Right atrium auricular region (tissue), 2 donors: ENCODE results near the gene FAF2. TPM values are rescaled to one million over a fixed set of nuclear protein-coding genes. Genes with fewer than 3 reads are reported as not detected.
A peak's percentile ranks its signal among the peaks of the same experiment; 100 is the strongest.

ENCODE experiments used
- DNase-seq: peaks from one replicate; pipeline ENCODE4 v3.0.0-alpha.2; 2019; ENCODE audit warnings: low spot score
- H3K27ac ChIP-seq, 2 donors: fragments of 200-600 bp; sonication (generic); 1 replicate in 1 of 2; 2 replicates in 1 of 2; pipeline ENCODE4 v1.5.1; 2016 to 2019
- H3K27me3 ChIP-seq, 2 donors: fragments of 200-600 bp; sonication (generic); one replicate each; pipeline versions ENCODE4 v1.5.1 to v1.6.0; 2017 to 2019
- H3K36me3 ChIP-seq: fragments of 200-600 bp; sonication (generic); one replicate; pipeline ENCODE4 v1.5.1; 2016
- H3K4me1 ChIP-seq, 2 donors: fragments of 200-600 bp; sonication (generic); one replicate each; pipeline versions ENCODE4 v1.5.1 to v1.6.0; 2017 to 2019
- H3K4me3 ChIP-seq, 2 donors: fragments of 200-600 bp; sonication (generic); 1 replicate in 1 of 2; 2 replicates in 1 of 2; pipeline ENCODE4 v1.5.1; 2017 to 2019; ENCODE audit warnings: mild to moderate bottlenecking in 1 of 2, moderate library complexity in 1 of 2
- H3K9me3 ChIP-seq, 2 donors: fragments of 200-600 bp; sonication (generic); one replicate each; pipeline ENCODE4 v1.5.1; 2019
- CTCF ChIP-seq, 2 donors: fragments of 200-600 bp; sonication (generic); IDR thresholded peaks; one replicate each; pipeline ENCODE4 v1.5.1; 2019; ENCODE audit warnings: antibody characterized with exemption in 2 of 2
- total RNA-seq, 2 donors: library from RNA; depleted of rRNA; stranded (reverse); fragments of >200 nt; gene quantifications; one replicate each; pipeline ENCODE4 v1.1.0, GENCODE V29; 2016

Gene FAF2
- total RNA-seq, 2 donors from 2014 or later: 14.4 to 19.5 TPM

DNA sequence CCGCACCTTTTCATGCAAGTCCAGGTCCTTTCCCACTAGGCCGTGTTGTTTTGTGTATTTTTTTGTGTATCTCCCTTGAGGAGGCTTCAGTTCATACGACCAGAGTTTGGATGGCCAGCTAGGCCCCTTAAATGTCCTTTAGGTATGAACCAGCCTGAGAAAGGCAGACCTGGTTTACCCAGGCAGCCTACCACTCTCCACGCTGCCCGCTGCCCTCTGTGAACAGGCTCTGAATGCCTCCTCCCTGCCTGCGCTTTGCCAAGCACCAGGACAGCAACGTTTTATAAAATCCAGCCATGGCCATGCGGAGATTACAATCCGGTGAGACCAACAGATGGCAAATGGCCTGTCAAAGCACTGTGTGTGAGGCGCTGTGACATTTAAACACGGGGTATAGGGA lies 31.2 kb upstream of the FAF2 start:
- H3K9me3 ChIP-seq: no peaks in the 10 kb centered on the region
- peaks cover 0 to 45% of the 10 kb centered on the region in 2 donors for H3K4me1 ChIP-seq
- no peak for TF ChIP-seq CTCF (IDR thresholded peaks at IDR 0.05)
- no peaks in the 10 kb centered on the region for H3K36me3 ChIP-seq
- no peak for DNase-seq
- H3K27me3 ChIP-seq: no peaks in the 10 kb centered on the region
- peak overlapping the region; percentile 70 to 98 for H3K27ac ChIP-seq
- H3K4me3 ChIP-seq: peak overlapping the region in 1 of 2 donors; percentile 97

- no peaks in the 10 kb centered on the region for H3K9me3 ChIP-seq
- H3K27me3 ChIP-seq: no peaks in the 10 kb centered on the region
- H3K4me3 ChIP-seq: no peak overlapping the region
- no peak overlapping the region for H3K27ac ChIP-seq
- TF ChIP-seq CTCF (IDR thresholded peaks at IDR 0.05): no peak
- no peaks in the 10 kb centered on the region for H3K36me3 ChIP-seq
- no peak for DNase-seq
- H3K4me1 ChIP-seq: peaks cover 0 to 33% of the 10 kb centered on the region in 2 donors
Measured at GRCh38 chr5:176418251-176418650, 29.9 kb upstream of the FAF2 start.

DNA sequence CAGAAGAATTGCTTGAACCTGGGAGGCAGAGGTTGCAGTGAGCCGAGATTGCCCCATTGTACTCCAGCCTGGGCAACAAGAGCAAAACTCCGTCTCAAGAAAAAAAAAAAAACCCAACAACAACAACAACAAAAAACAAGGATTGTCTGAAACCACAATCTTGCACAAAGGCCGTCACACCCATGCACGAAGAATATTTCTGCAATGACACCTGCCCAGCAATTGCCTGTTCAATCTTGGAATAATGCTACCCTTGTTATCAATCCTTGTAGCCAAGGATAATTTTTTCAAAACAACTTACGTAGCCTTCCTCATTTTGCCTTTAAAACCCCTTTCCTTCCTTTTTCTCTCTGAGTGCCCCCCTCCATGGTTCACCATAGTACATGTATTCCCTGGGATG lies 28.1 kb upstream of the FAF2 start:
- H3K27me3 ChIP-seq: no peaks in the 10 kb centered on the region
- H3K27ac ChIP-seq: no peak overlapping the region
- no peak for DNase-seq
- H3K9me3 ChIP-seq: no peaks in the 10 kb centered on the region
- H3K4me3 ChIP-seq: no peak overlapping the region
- H3K4me1 ChIP-seq: peaks cover 0 to 14% of the 10 kb centered on the region in 2 donors
- H3K36me3 ChIP-seq: no peaks in the 10 kb centered on the region
- TF ChIP-seq CTCF (IDR thresholded peaks at IDR 0.05): no peak

DNA sequence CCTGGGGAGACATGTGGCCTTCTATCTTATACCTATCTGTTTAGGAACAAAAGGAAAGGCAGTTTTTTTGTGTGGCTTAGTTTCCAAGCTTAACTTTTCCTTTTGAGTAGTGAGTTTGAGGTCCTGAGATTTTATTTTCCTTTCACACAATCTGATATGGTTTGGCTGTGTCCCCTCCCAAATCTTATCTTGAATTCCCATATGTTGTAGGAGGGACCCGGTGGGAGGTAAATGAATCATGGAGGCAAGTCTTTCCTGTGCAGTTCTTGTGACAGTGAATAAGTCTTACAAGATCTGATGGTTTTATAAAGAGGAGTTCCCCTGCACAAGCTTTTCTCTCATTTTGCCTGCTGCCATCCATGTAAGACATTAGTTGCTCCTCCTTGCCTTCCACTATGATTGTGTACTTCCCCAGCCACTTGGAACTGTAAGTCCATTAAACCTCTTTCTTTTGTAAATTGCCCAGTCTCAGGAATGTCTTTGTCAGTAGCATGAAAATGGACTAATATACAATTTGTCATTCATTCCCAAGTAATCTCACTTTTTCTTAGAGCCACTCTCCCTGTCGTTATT lies 27.1 kb upstream of the FAF2 start:
- H3K4me3 ChIP-seq: no peak overlapping the region
- no peak overlapping the region for H3K27ac ChIP-seq
- peaks cover 0 to 7% of the 10 kb centered on the region in 2 donors for H3K4me1 ChIP-seq
- no peak for DNase-seq
- no peaks in the 10 kb centered on the region for H3K9me3 ChIP-seq
- no peak for TF ChIP-seq CTCF (IDR thresholded peaks at IDR 0.05)
- no peaks in the 10 kb centered on the region for H3K36me3 ChIP-seq
- H3K27me3 ChIP-seq: no peaks in the 10 kb centered on the region

- Histone ChIP-seq H3K27ac (no peak overlapping the region), H3K36me3 (no peaks in the 10 kb centered on the region), H3K4me3 (no peak overlapping the region), H3K9me3 (no peaks in the 10 kb centered on the region), H3K4me1 (no peaks in the 10 kb centered on the region), H3K27me3 (no peaks in the 10 kb centered on the region)
- no peak for DNase-seq
- TF ChIP-seq CTCF (IDR thresholded peaks at IDR 0.05): no peak
Measured at GRCh38 chr5:176424181-176424580, 24.0 kb upstream of the FAF2 start.

DNA sequence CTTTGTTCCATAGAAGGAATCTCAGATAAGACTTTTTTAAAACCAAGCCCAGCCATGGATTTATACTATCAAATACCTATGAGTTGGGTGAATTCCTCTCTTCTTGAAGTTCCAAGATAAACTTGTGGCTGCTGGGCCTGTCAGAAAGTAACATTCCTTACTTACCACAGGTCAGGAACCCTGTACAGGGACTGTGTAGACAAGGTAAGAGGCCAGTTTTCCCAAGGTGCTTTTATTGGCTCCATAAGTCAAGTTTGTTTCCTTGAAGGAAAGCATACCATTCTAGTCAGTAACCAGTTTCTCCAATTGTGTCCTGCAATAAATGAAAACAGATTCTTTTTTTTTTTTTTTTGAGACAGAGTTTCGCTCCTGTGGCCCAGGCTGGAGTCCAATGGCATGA lies 23.0 kb upstream of the FAF2 start:
- DNase-seq: no peak
- no peaks in the 10 kb centered on the region for H3K36me3 ChIP-seq
- no peaks in the 10 kb centered on the region for H3K27me3 ChIP-seq
- H3K4me3 ChIP-seq: no peak overlapping the region
- no peak for TF ChIP-seq CTCF (IDR thresholded peaks at IDR 0.05)
- H3K9me3 ChIP-seq: no peaks in the 10 kb centered on the region
- no peaks in the 10 kb centered on the region for H3K4me1 ChIP-seq
- H3K27ac ChIP-seq: no peak overlapping the region
